HG03103 (cell line): ENCODE data around the gene UBLCP1.
"Not testable (repeated sequence)": the region's sequence is repeated elsewhere in the genome, so short reads cannot be mapped to it uniquely, and the experiment has no call there.

Source experiments
- ATAC-seq: cut with Tn5 transposase; IDR thresholded peaks from one replicate; pipeline ENCODE4 v1.9.1; 2021; ENCODE audit warnings: low read depth; ENCODE audit not compliant: unreplicated experiment

The UBLCP1 gene

GRCh38 chr5:159244890-159245289, 18.2 kb upstream of the UBLCP1 start:
- ATAC-seq, result no peak

DNA sequence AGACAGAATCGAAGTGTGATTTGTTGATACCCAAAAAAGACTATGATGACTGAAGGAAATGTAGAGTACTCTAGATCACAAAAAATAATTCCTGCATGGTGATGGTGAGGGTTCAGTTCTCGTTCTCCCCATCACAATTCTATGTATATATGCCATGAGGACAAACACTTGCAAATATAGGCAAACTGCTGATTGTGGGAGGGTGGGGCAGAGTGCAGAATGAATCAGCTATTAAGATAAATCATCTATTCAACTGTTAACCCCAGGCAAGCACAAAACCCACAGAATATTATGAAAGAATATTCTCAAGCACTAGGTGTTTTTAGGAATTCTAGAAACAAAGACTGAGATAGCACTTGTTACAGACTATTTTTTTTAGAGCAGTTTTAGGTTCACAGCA, 13.9 kb upstream of the UBLCP1 start:
- ATAC-seq, result no peak

DNA sequence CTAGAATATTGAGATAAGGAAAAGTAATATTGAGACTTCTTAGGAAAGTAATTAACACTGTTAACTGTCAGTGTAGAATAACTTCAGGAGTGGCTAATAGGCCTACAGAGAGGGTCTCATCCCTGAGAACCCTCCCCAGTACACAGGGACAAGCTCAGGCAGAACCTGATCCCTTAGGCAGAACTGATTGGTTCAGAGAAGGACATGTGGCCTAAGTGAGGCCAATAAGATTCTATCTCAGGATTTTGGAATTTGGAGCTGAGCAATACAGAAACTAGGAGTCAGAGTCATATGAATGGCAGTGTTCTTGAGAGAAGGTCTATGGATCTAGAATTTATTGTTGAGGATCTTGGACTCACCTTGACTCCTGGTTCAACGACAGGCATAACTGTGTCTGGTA, 10.9 kb upstream of the UBLCP1 start:
- no peak for ATAC-seq

GRCh38 chr5:159257007-159257406, 6.1 kb upstream of the UBLCP1 start:
- no peak for ATAC-seq

DNA sequence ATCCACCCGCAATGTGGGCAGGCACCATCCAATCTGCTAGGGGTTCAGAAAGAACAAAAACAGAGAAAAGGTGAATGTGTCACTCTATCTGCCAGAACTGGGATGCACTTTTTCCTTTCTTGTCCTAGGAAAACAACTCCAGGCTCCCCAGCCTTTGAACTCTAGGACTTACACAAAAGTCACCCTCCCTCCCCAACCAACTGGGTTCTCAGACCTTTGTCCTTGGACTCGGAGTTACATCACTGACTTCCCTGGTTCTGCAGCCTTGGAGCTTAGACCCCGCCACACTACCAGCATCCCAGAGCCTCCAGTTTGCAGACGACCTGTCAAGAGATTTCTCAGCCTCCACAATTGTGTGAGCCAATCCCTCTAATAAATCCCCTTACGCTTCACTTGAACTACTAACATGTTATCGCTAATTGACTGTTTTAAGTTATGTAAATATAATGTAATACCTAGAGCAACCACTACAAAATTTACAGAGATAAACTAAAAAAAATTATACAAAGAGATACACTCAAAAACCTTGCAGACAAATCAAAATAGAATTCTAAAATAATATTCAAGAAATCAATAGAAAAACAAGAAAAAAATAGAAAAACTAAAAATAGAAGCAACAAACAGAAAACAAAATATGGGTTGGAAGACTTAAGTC, 5.3 kb upstream of the UBLCP1 start:
- ATAC-seq, result no peak

DNA sequence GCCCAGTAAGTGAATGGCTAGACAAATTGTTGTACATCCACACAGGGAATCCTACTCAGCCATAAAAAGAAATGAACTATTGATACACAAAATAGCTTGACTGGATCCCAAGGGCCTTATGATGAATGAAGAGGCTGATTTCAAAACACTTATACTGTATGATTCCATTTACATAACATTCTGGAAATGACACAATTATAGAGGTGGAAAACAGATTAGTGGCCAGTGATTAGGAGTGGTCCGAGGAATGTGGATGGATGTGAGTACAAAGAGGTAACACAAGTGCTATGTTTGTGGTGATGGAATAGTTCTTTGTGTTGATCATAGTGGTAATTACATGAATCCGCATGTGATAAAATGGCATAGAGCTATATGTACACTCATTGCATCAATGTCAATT, 4.7 kb upstream of the UBLCP1 start:
- ATAC-seq, result no peak

- not testable (repeated sequence) for ATAC-seq
Measured at GRCh38 chr5:159260212-159260611, 2.9 kb upstream of the UBLCP1 start.

- peak; percentile 13 for ATAC-seq
Measured at GRCh38 chr5:159262472-159262858, 625 bp upstream of the UBLCP1 start.

GRCh38 chr5:159263569-159263905, 447 bp downstream of the UBLCP1 start:
- no peak for ATAC-seq

DNA sequence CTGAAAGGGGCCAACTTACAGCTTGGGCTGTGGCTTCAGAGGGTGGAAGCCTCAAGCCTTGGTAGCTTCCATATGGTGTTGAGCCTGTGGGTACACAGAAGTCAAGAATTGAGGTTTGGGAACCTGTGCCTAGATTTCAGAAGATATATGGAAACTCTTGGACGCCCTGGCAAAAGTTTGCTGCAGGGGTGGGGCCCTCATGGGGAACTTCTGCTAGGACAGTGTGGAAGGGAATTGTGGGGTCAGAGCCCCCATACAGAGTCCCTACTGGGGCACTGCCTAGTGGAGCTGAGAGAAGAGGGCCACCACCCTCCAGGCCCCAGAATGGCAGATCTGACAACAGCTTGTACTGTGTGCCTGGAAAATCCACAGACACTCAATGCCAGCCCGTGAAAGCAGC, 3.7 kb downstream of the UBLCP1 start:
- ATAC-seq, result not testable (repeated sequence)

DNA sequence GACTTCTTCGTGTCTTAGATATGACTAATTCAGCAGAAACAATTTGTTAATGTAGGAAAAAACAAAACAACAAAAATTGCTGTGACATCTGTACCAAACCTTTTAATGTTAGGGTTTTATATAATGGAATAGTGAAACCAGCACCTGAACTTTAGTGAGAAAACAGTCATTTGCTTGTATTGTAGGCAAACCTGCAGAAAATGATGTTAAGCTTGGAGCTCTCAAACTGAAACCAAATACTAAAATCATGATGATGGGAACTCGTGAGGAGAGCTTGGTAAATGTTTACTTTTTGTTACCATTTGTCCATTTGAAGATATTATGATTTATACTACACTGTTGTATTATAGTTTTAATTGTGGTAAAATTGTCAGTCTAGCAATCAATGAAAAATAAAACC, 6.6 kb downstream of the UBLCP1 start:
- no peak for ATAC-seq

- ATAC-seq, result no peak
Measured at GRCh38 chr5:159273923-159274322, 10.8 kb downstream of the UBLCP1 start.

DNA sequence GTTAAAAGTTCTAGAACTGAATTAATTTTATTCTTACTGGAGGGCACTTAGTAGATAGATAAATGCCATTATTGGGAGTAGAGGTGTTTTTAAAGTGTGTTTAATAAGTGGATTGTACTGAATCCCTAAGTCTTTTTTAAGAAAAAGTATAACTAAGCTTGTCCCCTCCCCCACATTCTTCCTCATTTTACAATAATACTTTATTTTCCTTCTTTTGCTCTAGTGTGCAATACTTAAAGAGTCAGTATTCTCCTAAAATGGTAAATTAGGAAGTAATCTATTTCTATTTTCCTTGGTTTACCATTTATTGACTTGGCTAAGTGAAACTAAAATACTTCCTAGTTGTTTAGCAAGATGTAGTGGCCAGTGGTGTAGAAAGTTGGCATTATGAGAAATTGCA, 11.6 kb downstream of the UBLCP1 start:
- ATAC-seq, result no peak

GRCh38 chr5:159286420-159287035, 23.4 kb downstream of the UBLCP1 start:
- ATAC-seq, result no peak

GRCh38 chr5:159290741-159291140, 27.7 kb downstream of the UBLCP1 start:
- no peak for ATAC-seq

GRCh38 chr5:159294921-159295320, 31.8 kb downstream of the UBLCP1 start:
- no peak for ATAC-seq

GRCh38 chr5:159297300-159297699, 34.2 kb downstream of the UBLCP1 start:
- not testable (repeated sequence) for ATAC-seq

DNA sequence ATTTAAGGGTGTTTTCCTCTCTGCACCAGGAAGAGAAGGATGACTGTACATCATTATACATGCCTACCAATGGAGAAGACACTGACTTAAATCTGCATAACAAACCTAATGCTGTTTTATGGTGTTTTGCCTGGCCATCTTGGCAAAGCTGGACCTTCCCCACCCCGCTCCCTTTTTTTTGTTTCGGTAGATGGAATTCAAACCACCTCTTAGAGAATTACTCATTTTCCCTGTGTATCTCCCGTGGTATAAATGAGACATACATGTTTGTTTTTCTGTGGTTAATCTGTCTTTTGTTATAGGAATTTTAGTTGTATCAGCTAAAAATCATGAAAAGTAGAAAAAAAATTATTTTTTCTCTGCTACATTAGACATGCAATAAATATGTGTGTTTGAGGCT, 38.4 kb downstream of the UBLCP1 start:
- no peak for ATAC-seq

- not testable (repeated sequence) for ATAC-seq
Measured at GRCh38 chr5:159301929-159302860, 39.1 kb downstream of the UBLCP1 start.

DNA sequence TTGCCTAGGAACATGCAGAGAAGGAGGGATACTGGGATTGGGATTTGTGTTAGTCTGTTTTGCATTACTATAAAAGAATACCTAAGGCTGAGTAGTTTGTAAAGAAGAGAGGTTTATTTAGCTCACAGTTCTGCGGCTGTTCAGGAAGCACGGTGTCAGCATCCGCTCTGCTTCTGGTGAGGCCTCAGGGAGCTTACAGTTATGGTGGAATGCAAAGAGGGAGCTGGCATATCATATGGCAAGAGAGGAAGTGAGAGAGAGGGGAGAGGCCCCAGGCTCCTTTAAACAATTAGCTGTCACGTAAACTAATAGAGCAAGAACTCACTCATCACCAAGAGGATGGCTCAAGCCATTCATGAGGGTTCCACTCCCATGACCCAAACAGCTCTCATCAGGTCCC, 40.2 kb downstream of the UBLCP1 start:
- no peak for ATAC-seq

GRCh38 chr5:159304961-159305595, 42.0 kb downstream of the UBLCP1 start:
- ATAC-seq, result no peak
